Jurkat, Clone E6-1 (cell line): ENCODE data around the gene SEMA5A.

Experiments
- DNase-seq: peaks from one replicate; pipeline ENCODE4 v3.0.0-alpha.2; 2011; ENCODE audit warnings: low read depth, low spot score
- H3K4me3 ChIP-seq: 2 replicates; pipeline ENCODE4 v1.5.1; 2011; ENCODE audit warnings: mild to moderate bottlenecking, low read length, control low read depth, moderate library complexity

The SEMA5A gene

GRCh38 chr5:9042241-9042640 is 503.6 kb downstream of the SEMA5A start:
- H3K4me3 ChIP-seq = no peak overlapping the region
- no peak for DNase-seq

- no peak for DNase-seq
Observed at GRCh38 chr5:9040475-9040874, 505.4 kb downstream of the SEMA5A start.

GRCh38 chr5:9037048-9037447 is 508.8 kb downstream of the SEMA5A start:
- no peak overlapping the region for H3K4me3 ChIP-seq
- DNase-seq = no peak

More at GRCh38 chr5:9040475-9040874, 505.4 kb downstream of the SEMA5A start:
- no peak overlapping the region for H3K4me3 ChIP-seq

- no peak overlapping the region for H3K4me3 ChIP-seq
- DNase-seq = no peak
Observed at GRCh38 chr5:9035346-9035745, 510.5 kb downstream of the SEMA5A start.

- DNase-seq = no peak
- no peak overlapping the region for H3K4me3 ChIP-seq
Observed at GRCh38 chr5:9034649-9035048, 511.2 kb downstream of the SEMA5A start.

GRCh38 chr5:9033524-9033923 is 512.4 kb downstream of the SEMA5A start:
- DNase-seq = no peak
- no peak overlapping the region for H3K4me3 ChIP-seq

GRCh38 chr5:9025942-9026341 is 519.9 kb downstream of the SEMA5A start:
- no peak for DNase-seq
- no peak overlapping the region for H3K4me3 ChIP-seq

- no peak for DNase-seq
- H3K4me3 ChIP-seq = no peak overlapping the region
Observed at GRCh38 chr5:9020996-9021395, 524.9 kb downstream of the SEMA5A start.

- H3K4me3 ChIP-seq = no peak overlapping the region
- no peak for DNase-seq
Observed at GRCh38 chr5:9015937-9016270, 530.0 kb downstream of the SEMA5A start.

GRCh38 chr5:9015260-9015936 is 530.5 kb downstream of the SEMA5A start:
- DNase-seq = no peak
- no peak overlapping the region for H3K4me3 ChIP-seq

GRCh38 chr5:9013147-9013546 is 532.7 kb downstream of the SEMA5A start:
- DNase-seq = no peak
- H3K4me3 ChIP-seq = no peak overlapping the region

- DNase-seq = no peak
Observed at GRCh38 chr5:9009931-9010651, 535.8 kb downstream of the SEMA5A start.

GRCh38 chr5:8997542-8998070 is 548.3 kb downstream of the SEMA5A start:
- DNase-seq = no peak
- H3K4me3 ChIP-seq = no peak overlapping the region

More at GRCh38 chr5:9009931-9010651, 535.8 kb downstream of the SEMA5A start:
- H3K4me3 ChIP-seq = no peak overlapping the region

- H3K4me3 ChIP-seq = no peak overlapping the region
- peak; percentile 11 for DNase-seq
Observed at GRCh38 chr5:8993031-8993430, 552.8 kb downstream of the SEMA5A start.
